DMS 273 treated with DMSO at 0.1 percent for 48 hours (cell line): ENCODE results near the gene QSOX1.

Experiments used
- DNase-seq: peaks from one replicate; lab custom pipeline; 2025; lab: John Stamatoyannopoulos, UW

QSOX1 gene

DNA sequence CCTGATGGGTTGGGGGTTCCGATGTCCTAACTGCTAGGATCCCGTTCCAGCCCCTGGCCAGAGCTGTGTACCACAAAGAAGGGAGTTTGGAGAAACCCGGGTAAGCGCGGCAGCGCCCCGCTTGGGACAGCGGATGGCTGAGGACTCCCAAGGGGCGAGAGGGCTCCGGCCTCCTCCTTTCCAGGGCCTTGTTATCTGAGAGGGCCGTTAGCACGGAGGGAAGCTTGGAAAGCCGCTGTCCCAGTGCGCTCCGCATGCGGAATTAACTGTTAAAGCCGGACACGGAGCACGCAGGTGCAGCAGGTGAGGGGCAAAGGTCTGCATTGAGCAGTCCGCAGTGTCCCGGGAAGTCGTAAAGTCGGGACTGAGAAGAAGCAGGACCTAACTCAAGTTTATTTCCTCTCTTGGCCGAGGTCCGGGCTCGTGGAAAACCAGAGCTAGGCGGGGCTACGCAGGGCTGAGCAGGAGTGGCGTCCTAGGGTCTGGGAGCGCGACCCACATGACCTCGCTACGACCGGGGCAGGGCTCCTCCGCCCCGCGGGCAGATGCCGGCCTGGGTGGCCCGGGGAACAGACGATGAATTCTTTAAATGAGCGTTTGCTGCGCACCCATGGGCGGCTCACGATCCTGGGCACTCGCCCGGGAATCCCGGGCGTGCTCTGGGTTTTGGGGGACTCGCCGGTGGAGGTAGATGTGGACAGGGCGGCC, 79.9 kb downstream of the QSOX1 start:
- DNase-seq = no peak

GRCh38 chr1:180235077-180235501, 80.4 kb downstream of the QSOX1 start:
- no peak for DNase-seq

DNA sequence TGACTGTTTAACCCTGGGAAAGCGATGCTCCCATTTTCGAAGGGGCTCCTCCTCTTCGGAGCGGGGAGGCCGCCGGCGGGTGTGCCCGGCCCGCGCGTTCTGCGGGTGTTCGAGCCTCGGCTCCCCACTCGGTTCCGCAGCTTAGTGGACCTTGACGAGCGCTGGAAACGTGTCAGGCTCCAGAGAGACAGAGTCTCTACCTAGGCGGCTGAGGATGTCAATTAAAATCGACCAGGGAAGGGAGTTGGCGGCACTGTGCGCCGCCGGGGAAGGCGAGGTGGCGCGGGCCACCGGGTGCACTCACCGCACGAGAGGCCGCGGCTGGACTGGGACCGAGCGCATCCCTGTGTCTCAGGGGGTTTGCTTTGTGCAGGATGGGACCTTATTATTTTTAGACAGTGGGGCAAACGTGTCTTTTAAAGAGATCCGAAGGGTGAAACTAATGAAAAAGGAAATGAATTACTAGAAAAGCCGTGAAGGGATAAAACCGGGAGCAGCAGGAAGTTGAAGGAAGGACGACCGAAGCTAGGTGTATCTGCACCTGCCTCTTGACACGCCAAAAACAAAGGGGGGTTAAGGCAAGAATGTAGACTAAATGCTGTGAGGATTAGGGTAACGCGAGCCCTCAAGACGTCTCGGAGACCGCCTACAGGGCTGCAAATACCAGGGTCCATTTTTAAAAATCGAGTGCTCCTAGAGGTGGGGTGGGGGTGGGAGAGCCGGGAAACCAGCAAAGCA, 81.0 kb downstream of the QSOX1 start:
- DNase-seq = no peak

DNA sequence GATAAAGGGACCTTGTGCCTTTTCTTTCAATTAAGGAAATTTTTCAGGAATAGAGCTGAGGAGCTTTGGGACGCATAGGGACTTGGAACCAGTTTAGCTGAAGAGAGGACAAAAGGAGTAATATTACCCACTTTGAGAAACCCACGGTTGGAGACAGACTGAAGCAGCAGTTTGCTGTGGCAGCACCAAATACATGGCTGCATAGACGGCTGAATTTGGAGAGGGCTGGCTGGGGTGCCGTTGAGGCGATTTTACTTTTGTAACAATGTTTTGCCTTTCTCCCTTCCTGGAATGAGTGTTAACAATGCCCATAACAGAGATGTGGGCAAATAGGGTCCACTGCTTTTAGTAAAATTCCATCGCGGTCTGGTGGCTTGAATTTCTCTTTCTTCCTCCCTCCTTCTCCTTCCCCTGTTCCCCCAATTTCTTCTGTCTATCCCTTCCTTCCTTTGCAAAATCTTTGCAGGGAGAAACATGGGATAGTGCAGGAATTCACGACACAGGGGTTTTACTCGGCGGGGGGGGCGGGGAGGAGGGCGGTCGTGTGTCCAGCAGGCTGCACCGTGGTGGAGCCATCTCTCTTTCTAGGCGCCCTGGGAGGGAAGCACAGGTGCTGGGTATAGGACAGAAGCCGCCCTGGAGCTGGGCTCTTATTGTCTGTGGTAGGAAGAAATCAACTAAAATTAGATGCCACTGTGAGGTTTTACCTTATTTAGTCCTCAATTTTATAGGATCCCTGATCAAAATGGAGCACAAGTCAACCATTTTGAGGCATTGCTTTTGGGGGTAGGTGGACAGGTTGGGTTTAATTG, 82.2 kb downstream of the QSOX1 start:
- DNase-seq = no peak

DNA sequence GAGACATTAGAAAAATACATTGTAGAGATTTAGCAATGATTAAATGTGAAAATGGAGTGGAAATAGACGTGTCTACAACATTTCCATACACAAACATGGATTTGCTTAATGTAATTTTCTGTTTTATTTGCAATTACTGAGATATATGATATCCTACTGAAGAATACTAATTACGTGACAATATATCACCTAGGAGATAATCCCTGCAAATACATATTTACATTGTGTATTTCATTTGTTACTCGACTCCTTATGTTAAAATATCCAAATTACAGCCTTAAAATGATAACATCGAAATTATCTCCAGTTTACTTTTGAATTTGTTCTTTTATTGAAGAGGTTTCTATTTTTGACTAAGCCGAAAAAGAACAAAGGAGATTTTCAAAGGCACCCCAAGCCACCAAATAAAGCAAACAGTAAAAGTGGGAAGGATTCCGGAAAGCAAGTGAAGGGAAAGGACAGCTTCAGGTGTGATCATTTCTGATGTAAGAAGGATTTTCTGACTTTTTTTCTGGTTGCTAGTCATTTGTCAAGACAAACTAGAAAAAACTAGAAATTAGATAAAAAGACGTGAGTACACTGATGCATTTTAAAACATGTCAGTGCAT, 83.3 kb downstream of the QSOX1 start:
- DNase-seq = no peak

- DNase-seq = no peak
These were observed 84.0 kb downstream of the QSOX1 start for GRCh38 chr1:180238675-180239074.

GRCh38 chr1:180239145-180240096, 84.8 kb downstream of the QSOX1 start:
- no peak for DNase-seq

DNA sequence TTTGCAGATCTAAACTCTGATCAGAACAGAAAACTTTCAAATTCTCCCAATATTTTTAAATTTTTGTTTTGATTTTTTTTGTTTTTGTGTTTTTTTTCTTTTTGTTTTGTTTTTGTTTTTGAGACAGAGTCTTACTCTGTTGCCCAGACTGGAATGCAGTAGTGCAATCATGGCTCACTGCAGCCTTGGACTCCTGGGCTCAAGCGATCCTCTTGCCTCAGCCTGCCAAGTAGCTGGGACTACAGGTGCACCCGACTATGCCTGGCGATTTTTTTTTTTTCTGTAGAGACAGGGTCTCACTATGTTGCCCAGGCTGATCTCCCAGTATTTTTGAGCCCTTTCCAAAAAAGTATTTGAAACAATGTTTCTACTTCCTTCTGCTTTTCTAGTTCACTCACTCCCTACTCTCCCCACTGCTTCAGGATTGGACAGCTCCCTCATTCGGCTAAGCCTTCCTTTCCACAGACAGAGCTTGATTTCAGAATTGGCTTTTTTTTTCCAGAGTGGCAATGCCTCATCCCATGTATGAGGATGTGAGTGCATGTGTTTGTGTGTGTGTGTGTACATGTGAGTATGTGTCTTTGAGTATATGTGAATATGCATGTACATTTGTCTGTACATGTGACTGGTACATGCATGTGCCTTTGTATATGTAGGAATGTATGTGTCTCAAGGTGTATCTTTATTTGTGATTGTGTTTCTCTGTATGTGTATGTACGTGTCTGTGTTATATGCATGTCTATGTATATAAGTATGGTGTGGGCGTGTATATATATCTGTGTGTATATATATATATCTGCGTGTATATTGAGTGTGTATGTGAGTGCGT, 87.3 kb downstream of the QSOX1 start:
- no peak for DNase-seq

- no peak for DNase-seq
These were observed 89.0 kb downstream of the QSOX1 start for GRCh38 chr1:180243517-180244221.

DNA sequence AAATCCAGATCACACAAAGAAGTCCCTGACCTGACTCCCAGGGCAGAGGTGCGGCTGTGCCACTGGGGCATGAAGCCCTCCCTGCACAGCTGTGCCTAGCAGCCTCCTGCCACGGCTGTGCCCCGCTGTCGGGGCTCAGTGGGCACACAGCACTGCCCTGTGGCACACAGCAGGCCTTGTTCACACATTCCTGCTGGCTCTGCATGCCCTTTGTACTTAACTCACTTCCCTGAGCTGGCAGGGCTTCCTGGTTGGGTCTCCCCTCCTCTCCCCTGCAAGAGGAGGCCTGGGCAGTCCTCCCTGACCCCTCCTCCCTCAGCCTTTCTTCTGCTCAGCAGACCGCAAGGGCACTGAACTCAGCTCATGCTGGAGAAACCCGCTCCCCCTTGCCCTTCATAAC, 90.2 kb downstream of the QSOX1 start:
- no peak for DNase-seq

DNA sequence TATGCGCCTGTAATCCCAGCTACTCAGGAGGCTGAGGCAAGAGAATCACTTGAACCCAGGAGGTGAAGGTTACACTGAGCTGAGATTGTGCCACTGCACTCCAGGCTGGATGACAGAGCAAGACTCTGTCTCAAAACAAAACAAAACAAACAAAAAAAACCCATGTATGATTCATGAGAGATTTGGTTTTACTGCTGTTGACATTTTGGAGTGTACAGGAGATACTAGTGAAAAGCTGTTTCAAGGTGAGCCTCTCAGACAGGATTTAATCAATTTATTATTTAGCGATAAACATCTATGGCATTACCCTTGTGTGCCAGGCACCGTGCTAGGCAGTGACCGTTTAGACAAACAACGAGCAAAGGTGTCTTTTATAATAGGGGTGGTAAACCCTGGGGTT, 91.9 kb downstream of the QSOX1 start:
- no peak for DNase-seq

GRCh38 chr1:180247061-180247460, 92.4 kb downstream of the QSOX1 start:
- no peak for DNase-seq

DNA sequence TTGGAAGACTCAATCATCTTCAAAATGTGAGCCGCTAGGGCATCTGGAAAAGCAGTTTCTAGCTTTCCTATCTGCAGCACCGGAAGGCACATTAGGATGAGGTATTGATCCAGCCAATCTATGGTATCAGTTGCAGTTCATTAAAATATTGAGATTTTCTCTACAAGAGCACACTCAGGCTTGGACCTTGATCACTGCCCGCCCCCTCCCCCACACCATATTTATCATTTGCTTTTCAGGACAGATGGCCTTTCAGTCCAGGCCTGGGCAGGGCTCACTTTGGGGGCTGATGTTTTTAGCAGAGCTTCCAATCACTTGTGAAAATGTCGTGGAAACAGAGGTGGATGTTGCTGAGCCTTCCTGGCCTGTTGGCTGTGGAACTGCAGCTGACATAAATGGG, 92.9 kb downstream of the QSOX1 start:
- no peak for DNase-seq

DNA sequence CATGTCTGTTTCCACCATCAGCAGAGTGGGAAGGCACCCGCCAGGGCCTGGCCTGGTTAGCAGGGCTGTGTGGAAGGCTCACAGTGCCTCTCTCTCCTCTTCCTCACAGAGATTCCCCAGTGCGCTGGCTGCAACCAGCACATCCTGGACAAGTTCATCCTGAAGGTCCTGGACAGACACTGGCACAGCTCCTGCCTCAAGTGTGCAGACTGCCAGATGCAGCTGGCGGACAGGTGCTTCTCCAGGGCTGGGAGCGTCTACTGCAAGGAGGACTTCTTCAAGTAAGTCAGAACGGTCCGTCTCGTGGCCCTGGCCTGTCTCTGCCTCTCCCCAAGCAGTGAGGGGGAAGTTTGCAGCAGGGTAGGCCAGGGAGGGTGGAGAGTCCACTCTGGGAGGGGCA, 93.5 kb downstream of the QSOX1 start:
- DNase-seq = no peak

GRCh38 chr1:180248731-180249681, 94.3 kb downstream of the QSOX1 start:
- peak; percentile 43 for DNase-seq

DNA sequence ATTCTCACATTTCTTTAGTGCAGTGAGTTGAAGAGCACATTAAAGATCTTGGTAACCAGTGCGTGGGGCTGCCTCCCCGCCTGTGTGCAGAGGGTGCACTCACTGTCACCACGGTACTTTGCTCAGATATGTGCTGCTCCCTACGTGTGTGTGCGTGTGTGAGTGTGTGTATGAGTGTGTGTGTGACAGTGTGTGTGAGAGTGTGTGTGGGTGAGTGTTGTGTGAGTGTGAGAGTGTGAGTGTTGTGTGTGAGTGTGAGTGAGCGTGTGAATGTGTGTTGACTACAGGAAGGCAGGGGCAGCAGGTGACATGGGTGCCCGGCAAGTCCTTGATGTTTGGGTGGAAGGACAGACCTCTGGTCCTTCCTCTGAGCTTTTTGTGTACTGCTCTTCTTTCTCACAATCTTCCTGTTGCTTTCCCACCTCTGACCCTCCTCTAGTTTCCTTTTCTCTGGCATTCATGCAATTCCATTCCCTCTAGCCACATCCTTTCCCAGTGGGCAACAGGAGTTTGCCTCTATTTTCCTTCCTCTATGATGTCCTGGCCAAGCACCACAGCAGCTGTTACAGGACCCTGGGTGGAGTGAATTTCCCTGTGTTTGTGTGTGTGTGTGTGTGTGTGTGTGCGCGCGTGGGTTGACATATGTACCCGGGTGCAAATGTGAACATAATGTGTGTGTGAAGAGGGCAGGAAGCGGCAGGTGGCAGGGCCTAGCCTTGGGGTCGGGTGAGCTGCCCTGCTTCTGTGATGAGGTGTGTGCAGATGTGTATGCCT, 95.2 kb downstream of the QSOX1 start:
- no peak for DNase-seq

- no peak for DNase-seq
These were observed 95.8 kb downstream of the QSOX1 start for GRCh38 chr1:180250499-180250770.

DNA sequence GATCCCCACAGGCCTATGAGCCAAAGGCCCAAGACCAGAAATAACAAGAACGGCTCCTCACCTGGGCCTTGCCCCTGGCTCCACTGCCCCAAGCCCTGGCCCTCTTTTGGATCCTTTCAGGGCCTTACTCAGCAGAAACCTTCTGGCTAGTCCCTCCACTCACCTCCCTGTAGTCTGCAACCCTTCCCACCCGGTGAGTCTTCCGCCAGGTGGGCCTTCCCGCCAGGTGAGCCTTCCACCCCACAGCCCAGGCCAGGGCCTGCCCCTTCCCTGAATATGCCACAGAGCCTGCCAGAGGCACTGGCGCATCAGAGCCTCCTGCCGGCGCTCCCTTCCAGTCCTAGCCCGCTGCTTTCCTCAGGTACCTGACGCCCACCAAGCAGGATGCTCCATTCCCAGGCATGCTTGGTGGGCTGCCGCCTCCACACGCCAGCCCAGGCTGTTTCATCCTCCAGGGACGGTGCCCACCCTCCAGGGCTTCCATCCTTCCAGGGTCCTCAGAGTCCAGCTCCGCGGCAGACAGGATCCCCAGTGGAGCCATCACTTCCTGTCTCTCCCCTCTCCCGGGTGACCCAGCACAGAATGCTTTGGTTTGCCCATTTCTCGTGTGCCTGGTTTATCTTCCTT, 96.3 kb downstream of the QSOX1 start:
- DNase-seq = no peak
